Activated naive CD4-positive, alpha-beta T cell treated with anti-CD3 and anti-CD28 coated beads for 36 hours (primary cell): ENCODE measurements around the gene TCAP. TPM values are rescaled to one million over a fixed set of nuclear protein-coding genes. Genes with fewer than 3 reads are reported as not detected.

ENCODE experiments used
- CTCF ChIA-PET: fragments of 350-600 bp; sonication (Branson Sonifier 250); formaldehyde crosslinking; loops from one replicate; lab custom pipeline; 2021; ENCODE audit warnings: antibody characterized with exemption; lab: Charles Lee
- DNase-seq: peaks from one replicate; pipeline ENCODE4 v3.0.0-alpha.2; 2020
- H3K27ac Mint-ChIP-seq: one replicate; pipeline ENCODE4 v1.8.0; 2021; ENCODE audit warnings: mild to moderate bottlenecking, mixed read lengths
- H3K27me3 Mint-ChIP-seq: one replicate; pipeline ENCODE4 v1.8.0; 2021; ENCODE audit warnings: low read depth, mixed read lengths
- H3K36me3 Mint-ChIP-seq: one replicate; pipeline ENCODE4 v1.8.0; 2021; ENCODE audit warnings: low read depth, mixed read lengths
- H3K4me1 Mint-ChIP-seq: one replicate; pipeline ENCODE4 v1.8.0; 2021; ENCODE audit warnings: low read depth, mixed read lengths
- H3K4me3 Mint-ChIP-seq: one replicate; pipeline ENCODE4 v1.8.0; 2021; ENCODE audit warnings: mild to moderate bottlenecking, moderate library complexity, mixed read lengths
- H3K9me3 Mint-ChIP-seq: one replicate; pipeline ENCODE4 v1.8.0; 2021; ENCODE audit warnings: mixed read lengths
- intact Hi-C: fragments of 100-400 bp; cut with micrococcal nuclease; formaldehyde crosslinking; loops from one replicate; pipeline ENCODE4 v1.15.1; 2023
- total RNA-seq, 2 experiments: library from RNA; stranded (reverse); gene quantifications; one replicate each; pipeline ENCODE4 v1.2.3, GENCODE V29; 2021

Gene TCAP
- total RNA-seq, 2 experiments from 2014 or later, result 0.74 to 1.1 TPM

DNA sequence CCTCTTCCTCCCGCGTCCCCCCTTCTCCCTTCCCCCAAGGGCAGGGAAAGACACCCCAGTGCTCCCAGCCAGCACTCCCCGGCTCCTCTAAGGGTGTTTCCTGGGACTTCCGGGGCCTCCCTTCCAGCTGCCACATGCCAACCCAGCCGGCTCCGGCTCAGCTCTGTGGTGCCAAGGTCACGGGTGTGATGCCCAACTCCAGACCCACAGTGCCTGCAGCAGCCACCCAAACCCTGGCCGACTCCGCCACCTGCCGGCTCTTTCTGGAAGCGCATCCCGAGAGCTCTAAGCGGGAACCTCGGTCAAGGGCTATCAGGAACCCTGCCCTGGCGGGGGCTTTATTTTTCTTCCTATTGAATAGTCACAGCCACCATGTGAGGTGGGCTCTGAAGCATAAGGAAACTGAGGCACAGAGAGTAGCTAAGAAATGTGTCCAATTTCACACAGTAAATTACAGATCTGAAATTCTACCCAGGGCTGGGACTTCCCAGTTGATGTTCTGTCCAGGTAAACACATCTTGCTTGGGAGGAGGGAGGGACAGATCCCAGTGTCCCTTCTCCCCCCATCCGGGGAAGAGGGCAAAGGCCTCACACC is 41.7 kb upstream of the TCAP start:
- Mint-ChIP-seq H3K9me3 (no peaks in the 10 kb centered on the region), H3K4me3 (no peak overlapping the region)

DNA sequence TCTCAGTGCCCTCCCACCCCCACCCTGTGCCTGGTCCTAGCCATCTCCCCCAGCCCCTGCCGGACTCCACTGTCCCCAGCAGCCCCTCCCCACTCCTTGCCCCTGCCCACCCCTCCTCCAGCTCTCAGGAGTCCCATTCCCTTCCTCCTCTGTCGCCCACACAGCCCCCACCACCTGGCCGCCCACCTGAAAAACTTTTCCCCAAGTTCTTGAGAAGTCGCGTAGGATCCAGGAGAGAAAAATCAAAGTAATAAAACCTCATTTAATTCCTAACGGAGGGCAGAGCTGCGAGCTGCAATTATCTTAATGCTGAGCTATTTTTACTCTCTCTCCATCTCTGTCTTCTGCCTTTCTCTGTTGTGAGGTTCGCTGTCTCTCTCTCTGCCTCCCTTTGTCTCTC is 40.8 kb upstream of the TCAP start:
- H3K36me3 Mint-ChIP-seq, result no peaks in the 10 kb centered on the region
- DNase-seq, result no peak
- intact Hi-C loops, result loop anchor here (5.0 kb wide), 1 partner anchor 417 kb away; no protein-coding TSS in a partner anchor
- no peaks in the 10 kb centered on the region for H3K9me3 Mint-ChIP-seq
- H3K4me1 Mint-ChIP-seq, result peaks cover 28% of the 10 kb centered on the region
- peaks cover 28% of the 10 kb centered on the region for H3K27me3 Mint-ChIP-seq
- no peak overlapping the region for H3K27ac Mint-ChIP-seq
- no peak overlapping the region for H3K4me3 Mint-ChIP-seq
- CTCF ChIA-PET, result interaction anchor here (1.2 to 8.4 kb wide), 7 partner anchors 12 to 355 kb away, joined by 3 to 213 read pairs (median 44); partner anchors contain the start of genes PNMT, PSMD3, STARD3 and TCAP

More for the DNA sequence above, 41.7 kb upstream of the TCAP start:
- CTCF ChIA-PET, result interaction anchor here (0.6 to 8.4 kb wide), 29 partner anchors 10 to 1142 kb away, joined by 3 to 213 read pairs (median 4); partner anchors contain the start of genes MIEN1, PGAP3, PNMT and PSMD3
- intact Hi-C loops, result loop anchor here (1.0 to 5.0 kb wide), 5 partner anchors 55 to 416 kb away; partner anchors contain the start of gene MIEN1
- Mint-ChIP-seq H3K27me3 (peaks cover 28% of the 10 kb centered on the region), H3K36me3 (no peaks in the 10 kb centered on the region), H3K4me1 (peaks cover 28% of the 10 kb centered on the region), H3K27ac (no peak overlapping the region)
- peak; percentile 93 for DNase-seq

DNA sequence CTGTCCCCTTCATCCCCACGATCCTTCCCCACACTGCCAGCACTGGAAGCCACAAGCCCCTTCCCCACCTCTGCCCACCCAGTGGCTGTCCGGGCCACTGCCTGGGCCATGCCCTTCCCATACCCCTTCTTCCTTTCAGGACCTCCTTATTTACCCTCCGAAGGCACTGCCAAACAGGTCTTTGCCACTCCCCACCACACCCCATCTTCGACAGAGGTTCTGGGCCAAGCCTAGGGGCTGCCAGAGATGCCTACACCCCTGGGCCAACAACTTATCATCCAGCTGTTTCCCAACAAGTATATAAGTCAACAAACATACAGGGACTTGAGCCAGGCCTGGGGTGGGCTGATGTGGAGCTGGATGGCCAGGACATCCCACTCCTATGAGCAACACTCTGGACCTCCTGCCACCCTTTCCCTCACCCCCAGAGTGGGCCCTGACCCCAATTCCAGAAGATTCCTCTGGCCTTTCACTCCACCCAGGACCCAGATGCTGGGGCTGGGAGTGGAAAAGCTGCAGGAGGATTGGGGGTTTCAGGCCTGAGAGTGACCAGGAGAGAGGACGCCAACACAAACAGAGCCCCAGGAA is 39.9 kb upstream of the TCAP start:
- intact Hi-C loops, result no loop called here
- peaks cover 29% of the 10 kb centered on the region for H3K27me3 Mint-ChIP-seq
- no peak overlapping the region for H3K4me3 Mint-ChIP-seq
- CTCF ChIA-PET, result interaction anchor here (0.6 to 8.4 kb wide), 7 partner anchors 11 to 563 kb away, joined by 3 to 213 read pairs (median 4); partner anchors contain the start of gene STARD3
- H3K27ac Mint-ChIP-seq, result no peak overlapping the region
- no peaks in the 10 kb centered on the region for H3K9me3 Mint-ChIP-seq
- H3K36me3 Mint-ChIP-seq, result no peaks in the 10 kb centered on the region
- peaks cover 28% of the 10 kb centered on the region for H3K4me1 Mint-ChIP-seq
- no peak for DNase-seq

DNA sequence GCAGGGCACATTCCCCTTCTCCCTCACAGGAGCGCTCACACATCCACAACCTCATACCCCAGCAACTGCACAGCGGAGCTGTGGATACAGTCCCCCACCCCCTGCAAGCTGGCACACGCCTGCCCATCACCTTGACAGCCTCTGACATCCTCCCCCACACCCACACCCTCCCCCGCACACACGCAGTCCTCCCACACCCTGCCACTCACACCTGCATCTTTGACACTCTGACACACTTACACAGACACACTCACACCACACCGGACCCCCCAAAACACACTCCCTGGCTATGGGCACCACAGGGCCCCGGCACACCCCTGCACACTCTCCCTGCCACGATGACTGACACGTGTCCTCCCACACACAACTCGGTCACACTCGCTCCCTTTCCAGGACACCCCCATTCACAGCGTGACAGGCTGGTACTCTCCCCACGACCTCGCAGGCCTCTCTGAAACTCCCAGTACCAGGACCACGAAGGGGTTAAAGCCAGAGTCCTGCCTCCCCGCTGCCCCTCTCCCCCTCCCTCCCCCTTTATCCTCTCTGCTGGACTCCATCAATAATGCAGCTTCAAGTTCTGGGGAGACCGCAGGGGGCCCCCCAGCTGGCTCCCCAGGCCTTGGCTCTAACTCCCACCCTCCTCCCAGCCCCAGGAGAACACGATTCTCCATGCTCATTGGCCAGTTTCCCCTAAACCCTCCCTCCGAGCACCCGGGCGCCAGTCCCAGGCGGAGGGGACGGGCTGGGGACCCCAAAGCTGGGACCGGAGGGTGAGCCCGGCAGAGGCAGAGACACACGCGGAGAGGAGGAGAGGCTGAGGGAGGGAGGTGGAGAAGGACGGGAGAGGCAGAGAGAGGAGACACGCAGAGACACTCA is 38.7 kb upstream of the TCAP start, which contains the start of gene PPP1R1B:
Gene PPP1R1B (plus strand): TSS at position 782 of the 876 bp plus-strand sequence. CDS start 441 bp downstream, outside the sequence.
- peaks cover 32% of the 10 kb centered on the region for H3K4me1 Mint-ChIP-seq
- intact Hi-C loops, result no loop called here
- peaks cover 30% of the 10 kb centered on the region for H3K27me3 Mint-ChIP-seq
- peak; percentile 48 for DNase-seq
- no peaks in the 10 kb centered on the region for H3K36me3 Mint-ChIP-seq
- no peak within 1 kb of the TSS for H3K27ac Mint-ChIP-seq
- no peaks in the 10 kb centered on the region for H3K9me3 Mint-ChIP-seq
- peak within 1 kb of the TSS; percentile 54 for H3K4me3 Mint-ChIP-seq
- CTCF ChIA-PET, result interaction anchor here (0.8 to 8.4 kb wide), 4 partner anchors 10 to 284 kb away, joined by 3 to 213 read pairs (median 24); partner anchors contain the start of gene STARD3

DNA sequence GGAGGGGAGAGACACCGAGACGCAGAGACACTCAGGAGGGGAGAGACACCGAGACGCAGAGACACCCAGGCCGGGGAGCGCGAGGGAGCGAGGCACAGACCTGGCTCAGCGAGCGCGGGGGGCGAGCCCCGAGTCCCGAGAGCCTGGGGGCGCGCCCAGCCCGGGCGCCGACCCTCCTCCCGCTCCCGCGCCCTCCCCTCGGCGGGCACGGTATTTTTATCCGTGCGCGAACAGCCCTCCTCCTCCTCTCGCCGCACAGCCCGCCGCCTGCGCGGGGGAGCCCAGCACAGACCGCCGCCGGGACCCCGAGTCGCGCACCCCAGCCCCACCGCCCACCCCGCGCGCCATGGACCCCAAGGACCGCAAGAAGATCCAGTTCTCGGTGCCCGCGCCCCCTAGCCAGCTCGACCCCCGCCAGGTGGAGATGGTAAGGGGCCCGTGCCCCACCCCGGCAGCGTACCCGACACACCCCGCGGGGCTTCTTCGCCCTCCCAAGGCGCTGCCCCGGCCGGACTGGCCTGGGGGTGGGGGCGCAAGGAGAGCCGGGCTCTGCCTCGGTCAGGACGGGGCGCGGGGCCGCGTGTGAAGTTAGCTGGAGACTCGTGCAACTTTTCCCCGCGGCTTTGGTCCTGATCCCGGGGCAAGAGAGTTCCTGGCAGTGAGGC is 38.0 kb upstream of the TCAP start:
- no peaks in the 10 kb centered on the region for H3K9me3 Mint-ChIP-seq
- H3K4me3 Mint-ChIP-seq, result peak overlapping the region; percentile 54
- CTCF ChIA-PET, result no interaction called here
- no peak overlapping the region for H3K27ac Mint-ChIP-seq
- H3K36me3 Mint-ChIP-seq, result no peaks in the 10 kb centered on the region
- intact Hi-C loops, result no loop called here
- peaks cover 30% of the 10 kb centered on the region for H3K27me3 Mint-ChIP-seq
- H3K4me1 Mint-ChIP-seq, result peaks cover 32% of the 10 kb centered on the region
- no peak for DNase-seq

DNA sequence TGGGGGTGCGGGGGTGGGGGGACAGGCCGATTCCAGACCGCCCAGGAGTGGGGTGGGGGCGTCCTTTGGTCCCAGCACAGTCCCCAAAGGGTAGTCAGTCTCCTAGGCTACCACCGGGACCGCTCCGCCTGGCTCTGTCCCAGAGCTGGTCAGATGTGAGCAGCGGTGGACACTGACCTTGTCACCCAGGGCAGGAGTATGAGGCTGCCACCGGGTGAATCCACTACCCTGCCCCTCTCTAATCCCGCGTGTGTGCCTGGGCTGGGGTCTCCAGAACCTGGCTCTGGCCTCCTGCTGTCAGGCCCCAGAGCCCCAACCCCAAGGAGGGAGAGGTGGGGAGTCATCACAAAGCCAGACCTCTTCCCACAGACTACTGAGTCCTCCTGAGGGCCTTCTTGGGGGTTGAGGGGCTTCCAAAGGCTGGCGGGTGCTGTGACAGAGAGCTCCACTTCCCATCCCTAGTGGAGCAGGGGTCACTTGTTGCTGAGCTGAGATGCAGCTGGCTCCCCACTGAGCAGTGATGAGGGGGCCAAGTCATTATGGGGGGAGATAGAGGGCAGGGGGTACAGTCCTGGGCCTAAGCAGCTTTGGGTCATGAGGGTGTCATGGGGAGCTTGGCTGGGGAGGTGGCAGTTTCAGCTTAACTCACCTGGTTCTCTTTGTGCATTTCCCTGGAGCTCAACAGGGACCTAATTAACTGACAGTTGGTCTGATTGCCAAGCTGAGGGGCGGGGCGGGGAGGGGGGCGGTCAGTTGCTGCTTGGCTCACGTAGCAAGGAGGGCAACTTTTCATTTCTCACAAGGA is 37.2 kb upstream of the TCAP start:
- Mint-ChIP-seq H3K36me3 (no peaks in the 10 kb centered on the region), H3K27ac (no peak overlapping the region), H3K4me1 (peaks cover 27% of the 10 kb centered on the region), H3K9me3 (no peaks in the 10 kb centered on the region), H3K27me3 (peaks cover 30% of the 10 kb centered on the region), H3K4me3 (no peak overlapping the region)
- no peak for DNase-seq
- CTCF ChIA-PET, result interaction anchor here (1.0 to 1.5 kb wide), 3 partner anchors 9 to 80 kb away, joined by 3 to 8 read pairs (median 4); partner anchors contain the start of gene STARD3
- intact Hi-C loops, result no loop called here

DNA sequence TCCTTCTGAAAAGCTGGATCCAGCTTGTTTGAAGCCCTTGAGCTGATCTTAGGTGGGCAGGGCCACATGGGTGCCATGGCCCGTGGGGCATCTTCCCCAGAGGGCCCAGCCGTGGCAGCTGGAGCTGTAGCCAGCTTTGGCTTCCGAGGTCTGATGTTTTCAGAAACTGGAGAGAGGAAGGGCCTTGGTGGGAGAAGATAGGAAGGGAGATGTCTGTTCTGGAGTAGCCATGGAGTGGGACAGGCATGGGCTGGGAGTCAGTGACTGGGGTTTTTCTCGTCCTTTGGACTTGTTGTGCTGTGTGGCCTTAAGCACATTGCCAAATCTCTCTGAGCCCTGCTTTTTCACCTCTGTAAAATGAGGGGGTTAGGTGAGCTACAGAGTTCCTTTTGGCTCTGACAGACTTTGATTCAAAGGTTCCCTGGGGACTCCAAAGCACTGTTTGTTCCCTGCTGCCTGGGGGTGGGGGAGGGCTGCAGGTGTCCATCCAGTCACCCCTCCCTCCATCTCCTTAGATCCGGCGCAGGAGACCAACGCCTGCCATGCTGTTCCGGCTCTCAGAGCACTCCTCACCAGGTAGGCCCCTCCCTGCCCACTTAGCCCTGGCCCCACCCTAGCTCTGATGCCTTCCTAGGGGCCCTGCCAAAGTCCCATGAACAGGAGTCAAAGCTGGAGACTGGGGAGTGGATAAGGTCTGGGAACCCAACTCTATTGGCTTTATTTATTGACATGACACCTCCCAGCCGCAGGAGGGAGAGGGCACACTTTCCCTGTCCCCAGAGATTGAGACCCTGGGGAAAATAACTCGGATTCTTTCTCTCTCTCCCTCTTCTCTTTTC is 36.3 kb upstream of the TCAP start:
- no peak for DNase-seq
- Mint-ChIP-seq H3K4me3 (no peak overlapping the region), H3K27me3 (peaks cover 30% of the 10 kb centered on the region), H3K36me3 (no peaks in the 10 kb centered on the region), H3K4me1 (peaks cover 23% of the 10 kb centered on the region), H3K27ac (no peak overlapping the region), H3K9me3 (no peaks in the 10 kb centered on the region)
- intact Hi-C loops, result no loop called here
- CTCF ChIA-PET, result interaction anchor here (1.0 to 1.5 kb wide), 3 partner anchors 8 to 81 kb away, joined by 3 to 8 read pairs (median 4); partner anchors contain the start of gene STARD3

DNA sequence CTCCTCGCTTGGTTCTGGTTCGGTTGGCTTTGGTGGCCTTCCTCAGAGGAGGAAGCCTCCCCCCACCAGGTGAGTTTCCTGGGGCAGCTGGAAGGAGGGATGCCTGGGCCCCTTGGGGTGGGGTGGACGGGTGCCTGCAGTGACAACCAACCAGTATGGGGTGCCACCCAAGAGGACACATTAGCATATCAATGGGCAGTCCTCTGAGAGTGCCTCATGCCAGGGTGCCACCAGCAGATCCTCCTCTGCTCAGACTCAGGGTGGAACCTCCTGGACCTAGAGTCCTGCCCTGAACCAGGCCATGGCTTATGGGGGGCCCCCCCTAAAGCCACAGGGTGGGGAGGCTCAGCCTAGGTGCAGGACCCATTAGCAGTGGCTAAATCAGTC is 35.7 kb upstream of the TCAP start:
- Mint-ChIP-seq H3K27me3 (peaks cover 30% of the 10 kb centered on the region), H3K27ac (no peak overlapping the region), H3K9me3 (no peaks in the 10 kb centered on the region), H3K36me3 (no peaks in the 10 kb centered on the region), H3K4me1 (peaks cover 23% of the 10 kb centered on the region), H3K4me3 (no peak overlapping the region)
- intact Hi-C loops, result no loop called here
- CTCF ChIA-PET, result no interaction called here
- no peak for DNase-seq

DNA sequence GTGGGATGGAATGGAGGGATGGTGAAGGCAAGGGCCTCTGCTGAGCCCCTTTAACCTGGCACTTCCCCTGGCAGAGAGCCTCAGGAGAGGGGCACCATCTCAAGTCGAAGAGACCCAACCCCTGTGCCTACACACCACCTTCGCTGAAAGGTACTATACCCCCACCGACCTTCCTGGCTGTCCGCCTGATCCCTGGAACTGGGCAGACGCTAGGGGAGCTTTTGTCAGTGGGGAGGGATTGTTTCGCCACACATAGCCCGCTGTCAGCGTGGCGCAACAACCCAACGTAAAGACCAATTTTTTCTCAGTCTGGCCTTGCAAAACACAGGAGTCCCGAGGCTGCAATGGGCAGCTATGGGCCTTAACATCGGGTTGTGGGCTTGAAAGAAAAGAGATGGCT is 35.3 kb upstream of the TCAP start:
- Mint-ChIP-seq H3K36me3 (no peaks in the 10 kb centered on the region), H3K4me1 (peaks cover 23% of the 10 kb centered on the region), H3K27me3 (peaks cover 28% of the 10 kb centered on the region), H3K4me3 (no peak overlapping the region), H3K27ac (no peak overlapping the region), H3K9me3 (no peaks in the 10 kb centered on the region)
- CTCF ChIA-PET, result no interaction called here
- intact Hi-C loops, result loop anchor here (10.0 kb wide), 1 partner anchor 475 kb away; the partner anchor contains the start of gene NR1D1
- DNase-seq, result no peak

DNA sequence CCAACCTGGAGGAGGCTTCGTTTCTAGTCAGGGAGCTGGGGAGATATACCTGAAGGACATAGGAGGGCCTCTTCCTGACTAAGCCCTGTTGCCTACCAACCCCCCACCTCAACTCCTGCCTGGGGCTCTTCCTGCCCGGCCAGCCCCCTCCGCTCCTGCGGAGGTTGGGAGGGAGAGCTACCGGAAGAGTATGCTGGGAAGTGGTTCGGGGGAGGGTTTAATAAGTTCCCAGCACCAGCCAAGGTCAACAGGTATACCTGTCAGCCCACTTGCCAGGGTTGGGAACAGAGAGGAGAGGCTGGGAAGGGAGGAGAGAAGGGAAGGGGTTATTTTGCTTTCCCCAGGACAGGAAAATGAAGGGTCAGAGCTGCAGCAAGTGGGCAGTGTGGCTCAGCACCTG is 33.7 kb upstream of the TCAP start:
- Mint-ChIP-seq H3K27me3 (peaks cover 13% of the 10 kb centered on the region), H3K36me3 (no peaks in the 10 kb centered on the region)

More for the DNA sequence above, 33.7 kb upstream of the TCAP start:
- DNase-seq, result no peak
- CTCF ChIA-PET, result interaction anchor here (0.8 to 11.7 kb wide), 3 partner anchors 9 to 120 kb away, joined by 3 to 213 read pairs (median 3); no protein-coding TSS in a partner anchor
- Mint-ChIP-seq H3K4me3 (no peak overlapping the region), H3K9me3 (no peaks in the 10 kb centered on the region), H3K27ac (no peak overlapping the region), H3K4me1 (peaks cover 18% of the 10 kb centered on the region)
- intact Hi-C loops, result loop anchor here (10.0 kb wide), 1 partner anchor 473 kb away; the partner anchor contains the start of gene NR1D1
